Fibroblast of skin of back (primary cell): ENCODE results near the gene ATAD3A.

Experiments used
- DNase-seq: peaks from one replicate; pipeline ENCODE4 v3.0.0-alpha.2; 2013

Gene ATAD3A

GRCh38 chr1:1540090-1540817 lies 28.3 kb downstream of the ATAD3A start, which contains the start of gene TMEM240:
TSS of gene TMEM240 (minus strand) at chr1:1540624. CDS start at chr1:1540346, 278 bp downstream.
- peak; percentile 74 for DNase-seq

DNA sequence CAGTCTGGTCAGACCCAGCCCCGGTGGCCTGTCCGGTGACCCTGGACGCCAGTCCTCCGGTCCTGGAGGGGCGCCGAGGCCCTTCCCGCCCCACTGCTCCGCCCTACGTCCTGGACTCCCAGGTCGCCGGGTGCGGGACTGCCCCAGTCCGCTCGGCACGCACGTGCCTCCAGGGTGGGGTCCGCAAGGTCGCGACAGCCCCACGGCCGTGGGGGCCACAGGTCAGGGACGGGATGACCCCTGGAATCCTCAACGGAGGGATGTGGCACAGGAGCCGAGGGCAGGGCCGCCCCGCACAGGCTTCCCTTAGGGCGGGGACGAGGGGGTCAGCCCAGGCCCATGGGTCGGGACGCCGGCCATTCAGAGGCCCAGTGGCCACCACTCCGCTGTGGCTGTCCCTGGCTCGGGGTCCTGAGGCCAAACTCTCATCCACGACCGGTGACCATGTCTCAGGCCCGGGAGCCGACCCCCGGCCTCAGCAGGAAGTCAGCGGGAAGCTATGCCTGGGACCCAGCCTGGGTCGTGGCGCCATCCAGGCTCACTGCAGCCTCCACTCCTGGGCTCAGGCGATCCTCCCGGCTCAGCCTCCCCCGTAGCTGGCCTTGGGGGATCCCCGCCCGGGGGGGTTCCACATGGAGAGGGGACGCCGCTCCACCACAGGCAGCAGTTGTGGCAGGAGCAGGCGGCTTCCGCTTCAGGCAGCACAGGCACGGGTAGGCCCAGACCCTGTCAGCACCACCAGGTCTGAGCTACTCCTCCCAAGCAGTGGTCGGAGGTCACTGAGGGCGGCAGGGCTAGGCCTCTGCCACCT lies 29.1 kb downstream of the ATAD3A start:
- no peak for DNase-seq

DNA sequence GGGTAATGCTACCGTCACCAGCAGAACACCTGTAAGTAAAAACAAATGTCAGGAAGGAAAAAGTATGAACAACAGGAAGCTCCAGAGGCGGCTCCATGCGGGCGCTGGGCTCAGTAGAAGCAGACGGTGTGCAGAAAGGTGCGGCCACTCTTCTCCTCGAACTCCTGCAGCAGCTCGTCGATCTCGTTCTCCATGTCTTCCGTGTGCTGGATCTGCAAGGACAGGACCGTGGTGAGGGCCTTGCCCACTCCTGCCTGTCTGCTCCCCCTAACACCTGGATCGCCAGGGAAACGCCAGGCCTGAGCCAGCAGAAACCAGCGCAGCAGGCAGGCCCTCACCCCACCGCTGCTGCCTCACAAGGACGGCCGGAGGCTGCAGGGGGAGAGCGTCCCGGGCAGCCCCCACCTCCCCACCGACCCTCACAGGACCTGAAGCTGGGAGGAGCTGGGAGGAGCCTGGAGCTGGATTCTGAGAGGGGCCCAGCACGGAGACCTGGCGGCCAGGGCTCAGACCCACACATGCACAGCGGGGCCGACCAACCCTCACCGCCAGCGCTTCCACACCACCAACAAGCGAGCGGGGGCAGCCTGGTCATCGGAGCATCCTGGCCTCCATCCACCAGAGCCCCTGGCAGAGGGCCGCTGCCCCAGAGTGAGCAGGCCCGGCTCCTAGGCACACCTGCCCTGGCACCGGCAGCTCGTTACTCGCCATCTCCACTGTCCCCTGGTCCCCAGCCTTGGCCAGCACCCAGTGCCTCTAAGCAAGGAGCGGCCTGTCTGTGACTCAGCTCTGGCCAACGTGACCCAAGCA lies 30.2 kb downstream of the ATAD3A start:
- no peak for DNase-seq

GRCh38 chr1:1542766-1543705 lies 31.1 kb downstream of the ATAD3A start:
- DNase-seq: no peak

GRCh38 chr1:1543706-1544099 lies 31.7 kb downstream of the ATAD3A start:
- no peak for DNase-seq

- no peak for DNase-seq
These were observed 32.6 kb downstream of the ATAD3A start for GRCh38 chr1:1544544-1544943.

DNA sequence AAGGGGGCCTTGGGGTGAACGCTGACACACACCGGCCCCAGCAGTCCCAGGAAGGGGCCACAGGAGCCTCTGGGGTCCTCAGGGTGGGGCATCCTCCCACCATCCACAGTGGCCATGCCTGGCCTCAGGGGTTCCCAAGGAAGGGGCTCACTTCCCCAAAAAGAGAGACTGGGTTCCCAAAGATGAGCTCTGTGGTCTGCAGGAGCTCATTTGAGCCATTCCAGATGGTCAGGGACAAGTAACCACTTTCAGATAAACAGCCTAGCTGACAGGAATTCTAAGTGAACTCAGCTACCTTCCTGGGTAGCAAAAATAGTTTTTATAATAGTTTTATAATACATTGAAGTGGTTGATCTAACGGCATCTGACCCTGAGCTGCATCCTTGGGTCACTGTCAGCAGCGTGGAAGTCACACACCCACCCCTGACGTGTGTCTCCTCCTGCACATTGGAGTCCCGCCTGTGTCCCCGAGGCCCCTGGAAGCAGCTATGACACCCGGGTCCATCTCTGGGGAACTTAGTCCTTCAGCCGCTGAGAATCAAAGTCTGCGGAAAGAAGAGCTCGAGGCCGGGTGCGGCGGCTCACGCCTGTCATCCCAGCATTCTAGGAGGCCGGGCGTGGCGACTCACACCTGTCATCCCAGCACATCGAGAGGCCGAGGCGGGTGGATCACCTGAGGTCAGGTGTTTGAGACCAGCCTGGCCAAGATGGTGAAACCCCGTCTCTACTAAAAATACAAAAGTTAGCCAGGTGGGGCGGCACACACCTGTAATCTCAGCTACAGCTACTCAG lies 34.2 kb downstream of the ATAD3A start:
- no peak for DNase-seq

DNA sequence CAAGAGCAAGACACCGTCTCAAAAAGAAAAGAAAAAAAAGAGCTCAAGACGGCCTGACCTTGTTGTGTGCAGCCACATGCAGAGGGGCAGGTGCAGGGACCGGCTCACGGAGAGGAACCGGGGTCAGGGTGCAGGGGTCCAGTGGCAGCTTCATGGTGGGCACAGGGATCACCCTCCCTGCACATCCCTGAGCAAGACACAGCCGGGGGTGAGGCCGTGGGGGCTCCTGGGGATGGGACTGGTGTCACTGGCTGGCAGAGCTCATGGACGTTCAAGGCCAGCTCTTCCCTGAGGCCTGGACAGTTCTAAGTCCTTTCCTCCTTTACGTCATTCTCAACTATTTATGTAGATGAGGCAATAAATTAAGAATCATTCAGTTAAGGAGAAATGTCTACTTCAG lies 35.0 kb downstream of the ATAD3A start:
- no peak for DNase-seq

- DNase-seq: no peak
These were observed 35.5 kb downstream of the ATAD3A start for GRCh38 chr1:1547476-1547875.

- no peak for DNase-seq
These were observed 36.6 kb downstream of the ATAD3A start for GRCh38 chr1:1548591-1548990.

GRCh38 chr1:1550087-1550486 lies 38.1 kb downstream of the ATAD3A start:
- DNase-seq: no peak

GRCh38 chr1:1550591-1551432 lies 38.9 kb downstream of the ATAD3A start:
- DNase-seq: peak; percentile 79

DNA sequence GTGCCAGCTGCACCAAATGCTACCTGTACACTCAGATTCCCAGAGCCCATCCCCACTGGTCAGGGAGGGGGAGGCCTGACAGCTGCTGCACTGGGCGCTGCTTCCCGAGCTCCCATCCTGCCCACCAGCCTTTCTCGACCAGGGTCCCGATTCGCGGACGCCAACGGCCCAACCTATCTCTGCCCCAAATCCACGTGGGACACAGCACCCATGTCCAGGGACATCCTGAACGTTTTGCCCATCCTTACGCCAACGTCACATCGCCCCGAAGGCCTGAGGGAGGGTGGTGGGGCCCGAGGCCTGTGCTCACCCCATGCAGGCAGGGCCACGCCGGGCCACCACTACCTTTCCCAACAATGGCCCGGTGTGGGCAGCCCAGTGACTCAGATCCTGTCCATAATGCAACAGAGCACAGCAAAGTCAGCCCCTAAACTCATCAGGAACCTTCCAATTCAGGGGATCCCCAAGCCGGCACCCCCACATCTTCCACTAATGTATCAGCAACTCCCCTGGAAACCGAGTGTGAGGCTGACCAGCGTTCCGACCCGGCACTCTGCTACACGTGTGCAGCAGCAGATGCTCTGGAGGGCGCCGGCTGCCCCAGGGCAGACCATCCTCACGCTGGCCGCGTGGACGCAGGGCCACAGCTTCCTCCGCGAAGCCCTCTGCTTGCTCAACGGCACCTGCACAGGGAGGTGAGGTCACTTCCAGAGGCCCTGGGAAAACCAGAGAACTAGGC lies 39.7 kb downstream of the ATAD3A start:
- DNase-seq: no peak

- DNase-seq: no peak
These were observed 40.3 kb downstream of the ATAD3A start for GRCh38 chr1:1552263-1552639.

GRCh38 chr1:1553821-1554494 lies 42.0 kb downstream of the ATAD3A start:
- no peak for DNase-seq

GRCh38 chr1:1554550-1554925 lies 42.6 kb downstream of the ATAD3A start:
- no peak for DNase-seq

- DNase-seq: peak; percentile 74
These were observed 43.3 kb downstream of the ATAD3A start for GRCh38 chr1:1554926-1555915.

DNA sequence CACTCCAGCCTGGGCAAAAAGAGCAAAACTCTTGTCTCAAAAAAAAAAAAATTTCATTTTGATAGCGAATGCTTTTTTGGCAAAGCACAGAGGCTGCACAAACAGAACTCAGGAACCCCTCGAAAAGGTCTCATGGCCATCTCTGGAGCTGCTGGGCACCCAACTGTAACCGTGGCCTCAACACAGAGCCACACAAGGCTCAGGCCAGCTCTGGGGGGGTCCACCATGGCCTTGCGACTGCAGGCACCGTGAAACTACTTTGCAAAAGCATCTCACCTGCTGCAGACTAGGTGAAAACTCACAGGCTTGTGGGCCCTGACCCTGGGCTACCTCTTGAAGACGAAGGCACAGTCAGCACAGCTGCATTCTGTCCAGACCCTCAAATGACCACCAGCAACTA lies 44.5 kb downstream of the ATAD3A start:
- DNase-seq: no peak
